ENCODE results near the gene UAP1L1.

Gene UAP1L1

DNA sequence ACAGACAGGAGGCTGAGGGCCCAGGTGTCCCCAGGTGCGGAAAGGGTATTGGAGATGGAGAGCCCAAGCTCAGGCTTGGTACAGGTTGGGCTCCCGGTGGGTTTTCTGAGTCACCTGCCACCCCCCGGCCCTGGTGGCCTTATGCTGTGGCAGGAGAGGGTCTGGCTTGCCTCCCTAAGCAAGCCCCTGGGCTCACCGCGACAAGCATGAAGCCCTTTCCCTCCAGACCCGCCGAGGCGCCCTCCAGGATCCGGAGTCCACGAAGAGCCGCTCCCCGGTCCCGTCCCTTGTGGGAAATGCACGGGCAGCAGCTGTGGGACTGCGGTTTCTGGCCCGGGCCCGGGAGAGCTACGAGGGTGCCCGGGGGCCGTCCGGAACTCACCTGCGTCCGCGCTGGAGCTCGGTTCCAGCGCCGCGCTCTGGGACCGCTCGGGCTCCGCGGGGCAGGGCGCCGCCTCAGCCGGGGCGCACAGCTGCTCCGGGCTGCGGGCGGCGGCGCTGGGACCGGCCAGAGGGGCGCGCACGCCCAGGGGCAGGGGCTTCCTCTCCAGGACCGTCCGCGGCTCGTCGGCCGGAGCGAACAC lies 7.7 kb upstream of the UAP1L1 start:
- peaks cover 2% of the 10 kb centered on the region for H3K36me3 ChIP-seq (ENCODE audit: insufficient read depth, low read length)
- H3K9me3 ChIP-seq (ENCODE audit: low read length): no peaks in the 10 kb centered on the region
- H3K27me3 ChIP-seq (ENCODE audit: insufficient read depth, low read length): peaks cover 10% of the 10 kb centered on the region
- peaks cover 22% of the 10 kb centered on the region for H3K4me1 ChIP-seq (ENCODE audit: insufficient read depth, low read length)
- peak overlapping the region; percentile 33 for H2AFZ ChIP-seq (ENCODE audit: low read depth, low read length)
- H3K4me3 ChIP-seq (ENCODE audit: low read length): peak overlapping the region; percentile 68

DNA sequence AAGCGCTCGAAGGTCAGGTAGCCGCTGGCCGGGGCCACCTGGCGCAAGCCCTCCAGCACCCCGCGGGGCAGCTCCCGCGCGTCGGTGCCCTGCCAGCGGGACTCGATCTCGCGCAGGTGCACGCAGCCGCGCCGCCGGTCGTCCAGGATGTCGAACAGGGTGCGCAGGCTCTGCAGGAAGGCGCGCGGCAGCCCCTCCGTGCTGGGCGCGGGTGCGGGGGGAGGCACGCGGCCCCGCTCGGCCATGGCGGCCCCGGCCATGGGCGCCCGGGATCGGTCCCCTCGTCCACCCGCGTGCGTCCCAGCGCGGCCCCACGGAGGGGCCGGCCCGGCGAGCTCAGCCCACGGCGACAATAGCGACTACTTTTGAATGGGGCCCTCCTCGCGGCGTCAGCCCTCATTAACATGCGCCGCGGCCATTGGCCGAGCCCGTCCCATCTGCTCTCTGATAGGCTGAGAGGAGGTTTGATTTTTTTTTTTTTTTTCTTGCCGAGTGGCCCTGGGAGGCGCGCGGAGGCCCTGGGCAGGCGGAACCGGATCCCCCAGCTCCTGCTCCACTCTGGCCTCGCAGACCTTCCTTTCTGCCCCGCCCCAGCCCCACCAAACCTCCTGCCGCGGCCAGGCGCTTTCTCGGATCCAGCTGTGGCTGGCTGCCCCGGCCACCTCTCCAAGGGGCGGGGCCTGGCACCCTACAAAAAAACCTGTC lies 7.0 kb upstream of the UAP1L1 start, which contains the start of gene SAPCD2:
SAPCD2 (minus strand) TSS at position 357 of the 705 bp plus-strand sequence; CDS start at position 260, 97 bp downstream.
- peaks cover 2% of the 10 kb centered on the region for H3K36me3 ChIP-seq (ENCODE audit: insufficient read depth, low read length)
- peak within 1 kb of the TSS; percentile 33 for H2AFZ ChIP-seq (ENCODE audit: low read depth, low read length)
- H3K9me3 ChIP-seq (ENCODE audit: low read length): no peaks in the 10 kb centered on the region
- peaks cover 17% of the 10 kb centered on the region for H3K27me3 ChIP-seq (ENCODE audit: insufficient read depth, low read length)
- peak within 1 kb of the TSS; percentile 68 for H3K4me3 ChIP-seq (ENCODE audit: low read length)
- peaks cover 22% of the 10 kb centered on the region for H3K4me1 ChIP-seq (ENCODE audit: insufficient read depth, low read length)

DNA sequence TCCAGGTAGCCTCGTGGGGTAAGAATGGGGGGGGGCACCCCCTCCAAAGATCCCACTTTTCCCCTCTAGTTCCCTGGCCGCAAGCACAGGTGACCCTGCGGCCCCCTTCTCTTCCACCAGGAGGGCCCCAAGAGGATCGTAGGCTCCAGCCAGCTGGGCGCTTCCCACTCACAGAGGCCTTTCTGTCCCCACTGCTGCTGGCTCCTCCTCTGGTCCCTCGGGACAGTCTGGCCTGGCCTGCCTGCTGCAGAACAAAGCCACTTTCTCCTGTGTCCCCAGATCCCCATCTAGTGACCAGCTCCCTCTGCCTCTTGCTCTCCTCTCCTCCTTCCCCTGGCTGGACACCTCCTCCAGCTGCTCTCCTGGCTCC lies 6.4 kb upstream of the UAP1L1 start:
- H2AFZ ChIP-seq (ENCODE audit: low read depth, low read length): peak overlapping the region; percentile 33
- H3K4me1 ChIP-seq (ENCODE audit: insufficient read depth, low read length): peaks cover 22% of the 10 kb centered on the region
- H3K36me3 ChIP-seq (ENCODE audit: insufficient read depth, low read length): no peaks in the 10 kb centered on the region
- H3K27me3 ChIP-seq (ENCODE audit: insufficient read depth, low read length): peaks cover 17% of the 10 kb centered on the region
- no peaks in the 10 kb centered on the region for H3K9me3 ChIP-seq (ENCODE audit: low read length)
- H3K4me3 ChIP-seq (ENCODE audit: low read length): peak overlapping the region; percentile 68

DNA sequence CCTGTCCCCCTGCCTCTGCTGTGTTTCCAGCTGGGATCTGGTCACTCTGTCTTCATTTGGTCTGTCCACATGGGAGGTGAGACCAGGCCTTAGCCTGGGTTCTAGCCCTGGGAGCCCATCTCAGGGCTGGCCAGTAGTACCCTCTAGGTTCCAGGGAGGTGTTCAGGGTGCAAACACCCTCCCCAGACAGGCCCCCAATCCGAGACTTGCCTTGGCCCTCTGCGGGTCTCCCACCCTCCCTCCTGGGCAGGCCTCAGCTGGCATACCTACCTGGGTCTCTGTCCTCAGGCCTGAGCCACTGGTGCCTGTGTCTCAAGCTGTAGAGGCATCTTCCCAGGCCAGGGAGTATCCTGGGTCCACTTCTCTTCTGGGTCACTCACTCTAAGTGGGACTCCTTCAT lies 6.0 kb upstream of the UAP1L1 start:
- H3K4me3 ChIP-seq (ENCODE audit: low read length): peak overlapping the region; percentile 68
- no peak overlapping the region for H2AFZ ChIP-seq (ENCODE audit: low read depth, low read length)
- no peaks in the 10 kb centered on the region for H3K36me3 ChIP-seq (ENCODE audit: insufficient read depth, low read length)
- H3K9me3 ChIP-seq (ENCODE audit: low read length): no peaks in the 10 kb centered on the region
- peaks cover 22% of the 10 kb centered on the region for H3K4me1 ChIP-seq (ENCODE audit: insufficient read depth, low read length)
- H3K27me3 ChIP-seq (ENCODE audit: insufficient read depth, low read length): peaks cover 21% of the 10 kb centered on the region

DNA sequence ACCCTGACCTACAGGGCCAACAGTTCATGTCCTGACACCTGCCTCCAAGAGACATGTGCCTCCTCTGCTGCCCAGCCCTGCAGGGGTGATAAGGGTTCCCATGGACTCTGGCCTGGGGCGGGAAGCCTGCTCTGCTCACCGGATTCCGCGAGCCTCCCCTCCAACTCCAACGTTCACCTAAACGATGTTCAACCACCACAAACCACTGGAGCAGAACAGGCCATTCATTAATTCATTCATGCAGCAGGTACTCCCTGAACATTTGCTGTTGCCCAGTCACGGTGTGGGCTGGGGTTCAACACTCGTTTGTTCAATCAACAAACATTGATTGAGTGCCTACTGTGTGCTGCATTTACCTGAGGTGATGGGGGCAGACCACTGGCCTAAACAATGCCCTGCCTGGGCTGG lies 3.3 kb upstream of the UAP1L1 start:
- H3K4me3 ChIP-seq (ENCODE audit: low read length): no peak overlapping the region
- no peak overlapping the region for H2AFZ ChIP-seq (ENCODE audit: low read depth, low read length)
- H3K27me3 ChIP-seq (ENCODE audit: insufficient read depth, low read length): peaks cover 46% of the 10 kb centered on the region
- H3K4me1 ChIP-seq (ENCODE audit: insufficient read depth, low read length): peaks cover 23% of the 10 kb centered on the region
- H3K9me3 ChIP-seq (ENCODE audit: low read length): no peaks in the 10 kb centered on the region
- no peaks in the 10 kb centered on the region for H3K36me3 ChIP-seq (ENCODE audit: insufficient read depth, low read length)

DNA sequence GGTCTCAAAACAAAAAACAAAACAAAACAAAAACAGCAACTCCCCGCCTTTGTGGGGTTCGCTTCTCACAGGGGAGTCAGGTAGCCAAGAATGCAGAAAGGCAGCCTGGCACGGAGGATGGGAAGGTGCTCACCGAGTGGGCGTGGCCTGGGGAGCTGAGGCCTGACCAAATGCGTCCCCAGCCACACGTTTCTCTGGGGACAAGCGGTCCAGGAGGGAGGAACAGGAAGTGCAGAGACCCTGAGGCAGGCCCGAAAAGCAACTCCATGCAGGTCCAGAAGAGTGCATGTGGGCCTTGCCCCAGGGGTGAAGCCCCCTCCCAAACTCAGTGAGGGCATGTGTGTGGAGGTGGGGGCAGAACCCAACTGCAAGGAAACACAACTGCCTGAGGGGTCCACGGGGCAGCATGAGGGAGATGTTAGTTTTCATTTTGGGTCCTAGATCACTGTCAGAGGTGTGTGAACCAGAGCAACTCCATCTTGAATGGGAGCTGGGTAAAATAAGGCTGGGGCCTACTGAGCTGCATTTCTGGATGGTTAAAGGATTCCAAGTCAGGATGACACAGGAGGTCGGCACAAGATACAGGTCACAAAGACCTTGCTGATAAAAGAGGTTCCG lies 2.6 kb upstream of the UAP1L1 start:
- H2AFZ ChIP-seq (ENCODE audit: low read depth, low read length): no peak overlapping the region
- H3K4me1 ChIP-seq (ENCODE audit: insufficient read depth, low read length): peaks cover 17% of the 10 kb centered on the region
- H3K27me3 ChIP-seq (ENCODE audit: insufficient read depth, low read length): peaks cover 53% of the 10 kb centered on the region
- H3K36me3 ChIP-seq (ENCODE audit: insufficient read depth, low read length): no peaks in the 10 kb centered on the region
- no peaks in the 10 kb centered on the region for H3K9me3 ChIP-seq (ENCODE audit: low read length)
- no peak overlapping the region for H3K4me3 ChIP-seq (ENCODE audit: low read length)

DNA sequence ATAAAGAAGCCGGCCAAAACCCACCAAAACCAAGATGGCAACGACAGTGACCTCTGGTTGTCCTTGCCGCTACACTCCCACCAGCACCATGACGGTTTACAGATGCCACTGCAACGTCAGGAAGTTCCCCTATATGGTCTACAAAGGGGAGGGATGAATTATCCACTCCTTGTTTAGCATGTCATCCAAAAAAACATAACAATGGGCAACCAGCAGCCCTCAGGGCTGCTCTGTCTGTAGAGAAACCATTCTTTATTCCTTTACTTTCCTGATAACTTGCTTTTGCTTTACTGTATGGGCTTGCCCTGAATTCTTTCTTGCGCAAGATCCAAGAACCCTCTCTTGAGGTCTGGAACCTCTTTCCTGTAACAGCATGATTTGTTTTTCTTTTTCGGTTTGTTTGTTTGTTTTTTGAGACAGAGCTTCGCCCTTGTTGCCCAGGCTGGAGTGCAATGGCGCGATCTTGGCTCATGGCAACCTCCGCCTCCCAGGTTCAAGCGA lies 2.0 kb upstream of the UAP1L1 start:
- no peak overlapping the region for H3K4me3 ChIP-seq (ENCODE audit: low read length)
- no peak overlapping the region for H2AFZ ChIP-seq (ENCODE audit: low read depth, low read length)
- peaks cover 59% of the 10 kb centered on the region for H3K27me3 ChIP-seq (ENCODE audit: insufficient read depth, low read length)
- H3K4me1 ChIP-seq (ENCODE audit: insufficient read depth, low read length): peaks cover 17% of the 10 kb centered on the region
- no peaks in the 10 kb centered on the region for H3K9me3 ChIP-seq (ENCODE audit: low read length)
- no peaks in the 10 kb centered on the region for H3K36me3 ChIP-seq (ENCODE audit: insufficient read depth, low read length)

DNA sequence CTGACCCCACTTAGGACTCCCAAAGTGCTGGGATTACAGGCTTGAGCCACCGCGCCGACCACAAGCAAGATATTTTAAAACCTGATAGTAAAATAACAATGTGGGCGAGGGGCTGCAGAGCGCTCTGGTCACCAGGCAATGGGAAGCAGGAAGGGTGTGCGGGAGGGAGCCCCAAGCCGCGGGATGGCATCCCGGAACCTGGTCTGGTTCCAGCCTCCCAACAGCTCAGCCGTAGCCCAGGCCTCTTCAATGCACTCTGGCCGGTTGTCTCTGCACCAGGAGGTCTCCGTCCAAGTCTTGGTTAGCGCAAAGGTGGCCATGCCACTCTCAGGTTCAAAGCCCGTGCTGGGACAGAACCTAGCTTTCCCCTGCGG lies 694 bp upstream of the UAP1L1 start:
- Histone ChIP-seq H3K9me3 (ENCODE audit: low read length) (no peaks in the 10 kb centered on the region), H3K27me3 (ENCODE audit: insufficient read depth, low read length) (peaks cover 68% of the 10 kb centered on the region), H3K4me3 (ENCODE audit: low read length) (no peak overlapping the region)

DNA sequence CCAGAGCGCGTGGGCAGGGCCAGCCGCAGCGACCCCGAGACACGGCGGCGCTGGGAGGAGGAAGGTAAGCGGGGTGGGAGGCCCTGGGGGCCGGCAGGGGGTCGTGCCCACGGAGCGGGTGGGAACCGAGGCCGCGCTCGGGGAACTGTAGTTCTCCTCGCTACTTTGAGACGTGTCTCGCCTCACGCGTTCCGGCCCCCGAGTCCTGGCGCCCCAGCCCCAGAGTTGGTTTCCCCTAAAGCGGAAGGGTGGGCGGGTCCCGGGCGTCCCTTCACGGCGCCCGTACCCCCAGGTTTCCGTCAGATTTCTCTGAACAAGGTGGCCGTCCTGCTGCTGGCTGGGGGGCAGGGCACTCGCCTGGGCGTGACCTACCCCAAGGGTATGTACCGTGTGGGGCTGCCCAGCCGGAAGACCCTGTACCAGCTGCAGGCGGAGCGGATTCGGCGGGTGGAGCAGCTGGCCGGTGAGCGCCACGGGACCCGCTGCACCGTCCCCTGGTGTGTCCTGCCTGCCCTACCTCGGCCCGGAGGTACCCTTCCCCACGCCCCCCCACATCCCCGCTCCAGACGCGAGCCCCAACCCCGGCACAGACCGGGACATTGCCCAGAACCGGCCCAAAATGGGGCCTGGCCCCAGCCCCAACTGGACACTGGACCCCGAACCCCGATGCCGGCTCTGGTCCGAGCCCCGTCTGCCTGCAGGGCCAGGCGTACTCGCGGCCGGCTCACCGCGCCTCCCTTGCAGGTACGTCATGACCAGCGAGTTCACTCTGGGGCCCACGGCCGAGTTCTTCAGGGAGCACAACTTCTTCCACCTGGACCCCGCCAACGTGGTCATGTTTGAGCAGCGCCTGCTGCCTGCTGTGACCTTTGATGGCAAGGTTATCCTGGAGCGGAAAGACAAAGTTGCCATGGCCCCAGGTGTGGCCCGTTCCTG lies 709 bp downstream of the UAP1L1 start:
- Histone ChIP-seq H3K36me3 (ENCODE audit: insufficient read depth, low read length) (no peaks in the 10 kb centered on the region), H3K9me3 (ENCODE audit: low read length) (no peaks in the 10 kb centered on the region), H3K4me3 (ENCODE audit: low read length) (peak overlapping the region; percentile 27), H2AFZ (ENCODE audit: low read depth, low read length) (no peak overlapping the region), H3K4me1 (ENCODE audit: insufficient read depth, low read length) (peaks cover 6% of the 10 kb centered on the region), H3K27me3 (ENCODE audit: insufficient read depth, low read length) (peaks cover 82% of the 10 kb centered on the region)

More for the DNA sequence above, 694 bp upstream of the UAP1L1 start:
- no peaks in the 10 kb centered on the region for H3K36me3 ChIP-seq (ENCODE audit: insufficient read depth, low read length)
- H2AFZ ChIP-seq (ENCODE audit: low read depth, low read length): no peak overlapping the region
- H3K4me1 ChIP-seq (ENCODE audit: insufficient read depth, low read length): peaks cover 7% of the 10 kb centered on the region

DNA sequence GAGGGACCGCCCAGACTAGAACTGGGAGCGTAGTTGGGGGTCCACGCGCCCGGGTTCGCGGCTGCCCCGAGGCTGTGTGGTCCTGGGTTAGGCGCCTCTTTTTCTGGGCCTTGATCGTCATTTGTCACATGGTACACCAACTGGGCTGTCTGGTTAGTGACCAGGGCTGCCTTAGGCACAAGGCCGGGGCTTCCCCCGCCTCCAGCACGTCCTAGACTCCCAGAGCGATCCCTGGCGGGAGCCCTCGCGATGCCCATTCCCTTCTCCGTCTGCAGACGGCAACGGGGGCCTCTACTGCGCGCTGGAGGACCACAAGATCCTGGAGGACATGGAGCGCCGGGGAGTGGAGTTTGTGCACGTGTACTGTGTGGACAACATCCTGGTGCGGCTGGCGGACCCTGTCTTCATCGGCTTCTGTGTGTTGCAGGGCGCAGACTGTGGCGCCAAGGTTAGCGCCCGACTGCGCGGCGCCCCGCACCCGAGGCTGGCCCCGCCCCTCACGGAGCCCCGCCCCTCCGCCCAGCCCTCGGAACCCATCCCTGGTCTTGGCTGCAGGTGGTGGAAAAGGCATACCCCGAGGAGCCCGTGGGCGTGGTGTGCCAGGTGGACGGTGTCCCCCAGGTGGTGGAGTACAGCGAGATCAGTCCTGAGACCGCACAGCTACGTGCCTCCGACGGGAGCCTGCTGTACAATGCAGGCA lies 1.5 kb downstream of the UAP1L1 start:
- Histone ChIP-seq H3K36me3 (ENCODE audit: insufficient read depth, low read length) (no peaks in the 10 kb centered on the region), H3K27me3 (ENCODE audit: insufficient read depth, low read length) (peaks cover 85% of the 10 kb centered on the region), H2AFZ (ENCODE audit: low read depth, low read length) (no peak overlapping the region), H3K9me3 (ENCODE audit: low read length) (no peaks in the 10 kb centered on the region), H3K4me3 (ENCODE audit: low read length) (no peak overlapping the region), H3K4me1 (ENCODE audit: insufficient read depth, low read length) (peaks cover 11% of the 10 kb centered on the region)

DNA sequence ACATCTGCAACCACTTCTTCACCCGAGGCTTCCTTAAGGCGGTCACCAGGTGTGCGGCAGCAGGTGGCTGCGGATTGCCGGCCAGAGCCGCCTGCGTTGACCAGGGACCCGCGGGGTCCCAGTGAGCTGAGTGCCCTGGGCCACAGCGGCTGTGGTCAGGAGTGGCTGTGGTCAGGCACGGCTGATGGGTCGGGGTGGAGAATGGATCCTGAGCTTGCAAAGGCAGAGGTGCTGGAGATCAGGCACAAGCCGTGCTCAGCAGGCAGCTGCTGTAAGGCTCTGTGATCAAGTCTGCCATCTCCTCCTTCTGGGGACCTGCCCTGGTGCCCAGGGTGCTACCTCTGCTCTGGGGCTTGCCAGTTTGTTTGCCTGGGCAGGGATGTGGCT lies 2.1 kb downstream of the UAP1L1 start:
- no peak overlapping the region for H2AFZ ChIP-seq (ENCODE audit: low read depth, low read length)
- H3K27me3 ChIP-seq (ENCODE audit: insufficient read depth, low read length): peaks cover 82% of the 10 kb centered on the region
- H3K4me1 ChIP-seq (ENCODE audit: insufficient read depth, low read length): peaks cover 11% of the 10 kb centered on the region
- no peaks in the 10 kb centered on the region for H3K36me3 ChIP-seq (ENCODE audit: insufficient read depth, low read length)
- H3K4me3 ChIP-seq (ENCODE audit: low read length): no peak overlapping the region
- no peaks in the 10 kb centered on the region for H3K9me3 ChIP-seq (ENCODE audit: low read length)

Data from neuron (in vitro differentiated cells).